IMR-90 (cell line): Measurements from ENCODE around the gene GALNT7. TPM values are rescaled to one million over a fixed set of nuclear protein-coding genes. Genes with fewer than 3 reads are reported as not detected.

Source experiments
- ATAC-seq: fragments of 200-7000 bp; cut with Tn5 transposase; 2 replicates; pipeline ENCODE4 v1.9.1; 2020; ENCODE audit warnings: low read depth, mild to moderate bottlenecking, moderate library complexity
- BruUV-seq: library from RNA; stranded (reverse); fragments of 400-500 nt; replicated peaks from 2 replicates; lab custom pipeline; 2021; lab: Mats Ljungman, UMichigan
- CTCF ChIA-PET: fragments of 300-600 bp; formaldehyde crosslinking; extraction: SDS; loops from one replicate; lab custom pipeline; 2021; ENCODE audit warnings: antibody characterized with exemption; lab: Yijun Ruan, JAX
- POLR2A ChIA-PET: fragments of 300-600 bp; sonication (Branson Sonifier 250); formaldehyde crosslinking; loops from one replicate; lab custom pipeline; 2022; ENCODE audit warnings: antibody characterized with exemption; ENCODE audit not compliant: unreplicated experiment; lab: Charles Lee
- DNase-seq: peaks from one replicate; pipeline ENCODE4 v3.0.0; 2013
- H2AFZ ChIP-seq: replicated peaks from 2 replicates; pipeline ENCODE3; 2013; ENCODE audit warnings: low read length, mild to moderate bottlenecking; ENCODE audit not compliant: poor library complexity
- H2AK5ac ChIP-seq: 2 replicates; pipeline ENCODE4 v1.6.1; 2013; ENCODE audit warnings: low read depth, low read length, inconsistent platforms
- H2AK9ac ChIP-seq: replicated peaks from 2 replicates; pipeline ENCODE3; 2013; ENCODE audit warnings: mild to moderate bottlenecking, low read depth, low read length, moderate library complexity; ENCODE audit not compliant: poor library complexity
- H2BK120ac ChIP-seq: 2 replicates; pipeline ENCODE4 v1.6.1; 2013; ENCODE audit warnings: low read depth, low read length, inconsistent platforms
- H2BK15ac ChIP-seq: 3 replicates; pipeline ENCODE4 v1.6.1; 2013; ENCODE audit warnings: low read depth, low read length, inconsistent platforms
- H2BK20ac ChIP-seq: 2 replicates; pipeline ENCODE4 v1.6.1; 2013; ENCODE audit warnings: low read depth, mild to moderate bottlenecking, inconsistent platforms, low read length, moderate library complexity
- H2BK5ac ChIP-seq: 2 replicates; pipeline ENCODE4 v1.6.1; 2013; ENCODE audit warnings: mild to moderate bottlenecking, low read depth, low read length, inconsistent platforms; ENCODE audit not compliant: poor library complexity, severe bottlenecking
- H3K14ac ChIP-seq: replicated peaks from 2 replicates; pipeline ENCODE4 v1.6.1; 2013; ENCODE audit warnings: low read depth, low read length, inconsistent platforms
- H3K18ac ChIP-seq: 2 replicates; pipeline ENCODE4 v1.6.1; 2013; ENCODE audit warnings: low read depth, low read length, control low read depth
- H3K23ac ChIP-seq: 2 replicates; pipeline ENCODE4 v1.6.1; 2013; ENCODE audit warnings: low read depth, low read length, inconsistent platforms
- H3K27ac ChIP-seq: 2 replicates; pipeline ENCODE4 v1.5.1; 2013; ENCODE audit warnings: mild to moderate bottlenecking, control low read depth, low read length; ENCODE audit not compliant: insufficient read depth
- H3K27me3 ChIP-seq: 2 replicates; pipeline ENCODE4 v1.6.1; 2013; ENCODE audit warnings: low read length; ENCODE audit not compliant: control insufficient read depth, insufficient read depth
- H3K36me3 ChIP-seq: 2 replicates; pipeline ENCODE4 v1.6.1; 2013; ENCODE audit warnings: low read length, mixed read lengths; ENCODE audit not compliant: control insufficient read depth, insufficient read depth
- H3K4ac ChIP-seq: 2 replicates; pipeline ENCODE4 v1.6.1; 2013; ENCODE audit warnings: low read depth, low read length, inconsistent platforms
- H3K4me1 ChIP-seq: 2 replicates; pipeline ENCODE4 v1.6.1; 2013; ENCODE audit warnings: low read length, mixed read lengths; ENCODE audit not compliant: control insufficient read depth, insufficient read depth
- H3K4me2 ChIP-seq: 2 replicates; pipeline ENCODE4 v1.6.1; 2013; ENCODE audit warnings: low read depth, mild to moderate bottlenecking, control low read depth, low read length, moderate library complexity
- H3K4me3 ChIP-seq: 2 replicates; pipeline ENCODE4 v1.5.1; 2013; ENCODE audit warnings: low read depth, mild to moderate bottlenecking, control low read depth, low read length, moderate library complexity; ENCODE audit not compliant: insufficient read depth
- H3K56ac ChIP-seq: 2 replicates; pipeline ENCODE4 v1.6.1; 2013; ENCODE audit warnings: low read length, inconsistent platforms; ENCODE audit not compliant: insufficient read depth; ENCODE audit errors: extremely low read depth
- H3K79me1 ChIP-seq, 2 experiments: 2 replicates each; pipeline ENCODE4 v1.6.1; 2013; ENCODE audit warnings: low read length in 2 of 2, inconsistent platforms in 1 of 2, low read depth in 1 of 2
- H3K9ac ChIP-seq: 2 replicates; pipeline ENCODE4 v1.6.1; 2013; ENCODE audit warnings: low read depth, low read length, control low read depth
- H3K9me1 ChIP-seq: 2 replicates; pipeline ENCODE4 v1.6.1; 2013; ENCODE audit warnings: low read length, inconsistent platforms; ENCODE audit not compliant: insufficient read depth
- H3K9me3 ChIP-seq: 2 replicates; pipeline ENCODE4 v1.6.1; 2013; ENCODE audit warnings: low read length; ENCODE audit not compliant: control insufficient read depth, insufficient read depth
- H4K20me1 ChIP-seq: 2 replicates; pipeline ENCODE4 v1.6.1; 2013; ENCODE audit warnings: low read length, inconsistent platforms; ENCODE audit not compliant: insufficient read depth
- H4K5ac ChIP-seq: 2 replicates; pipeline ENCODE4 v1.6.1; 2013; ENCODE audit warnings: mild to moderate bottlenecking, low read depth, low read length, control low read depth
- H4K8ac ChIP-seq, 2 experiments: 2 replicates each; pipeline ENCODE4 v1.6.1; 2013; ENCODE audit warnings: low read depth in 2 of 2, low read length in 2 of 2, control low read depth in 1 of 2, inconsistent platforms in 1 of 2
- H4K91ac ChIP-seq: 2 replicates; pipeline ENCODE4 v1.6.1; 2013; ENCODE audit warnings: low read depth, low read length, inconsistent platforms; ENCODE audit not compliant: insufficient read depth
- CEBPB ChIP-seq: IDR thresholded peaks from 2 replicates; pipeline ENCODE4 v1.6.1; 2012; ENCODE audit warnings: low read depth, low read length, improper control_type of control experiment
- CHD1 ChIP-seq: IDR thresholded peaks from 2 replicates; pipeline ENCODE4 v1.6.1; 2012; ENCODE audit warnings: low read depth, low read length, improper control_type of control experiment
- ELK1 ChIP-seq: fragments of 150-350 bp; IDR thresholded peaks from 2 replicates; pipeline ENCODE4 v1.6.1; 2016; ENCODE audit warnings: low read depth, mild to moderate bottlenecking, low read length, moderate library complexity, borderline replicate concordance
- FOS ChIP-seq: fragments of 150-350 bp; IDR thresholded peaks from 2 replicates; pipeline ENCODE4 v1.6.1; 2016; ENCODE audit warnings: low read depth, low read length
- MAZ ChIP-seq: IDR thresholded peaks from 2 replicates; pipeline ENCODE4 v1.6.1; 2012; ENCODE audit warnings: low read depth, mild to moderate bottlenecking, low read length, improper control_type of control experiment, moderate library complexity, borderline replicate concordance
- POLR2A ChIP-seq: IDR thresholded peaks from 2 replicates; pipeline ENCODE4 v1.6.1; 2012; ENCODE audit warnings: mild to moderate bottlenecking, low read depth, low read length
- RAD21 ChIP-seq: IDR thresholded peaks from 2 replicates; pipeline ENCODE4 v1.6.1; 2012; ENCODE audit warnings: low read length, improper control_type of control experiment
- WGBS, 2 experiments: methylation state at CpG; one replicate each; pipeline versions ENCODE4 v1.1.5 to v1.1.7; 2013; ENCODE audit warnings: missing lambda C conversion rate in 2 of 2; ENCODE audit not compliant: insufficient read length in 1 of 2; ENCODE audit errors: extremely low coverage in 2 of 2; 5-methylcytosine and 5-hydroxymethylcytosine counted together
- dilution Hi-C: fragments of 300-500 bp; cut with HindIII; formaldehyde crosslinking; loops from one replicate; pipeline ENCODE4 v1.14.3; 2018; ENCODE audit warnings: low sequenced_read_pairs; ENCODE audit not compliant: unreplicated experiment
- in situ Hi-C: fragments of 300-500 bp; cut with MboI; formaldehyde crosslinking; loops from 3 replicates; pipeline ENCODE4 v1.14.3; 2019; ENCODE audit warnings: low sequenced_read_pairs, inconsistent platforms, mixed read lengths
- intact Hi-C: fragments of 100-400 bp; cut with micrococcal nuclease; formaldehyde crosslinking; loops from 2 replicates; pipeline ENCODE4 v1.10.0; 2022
- polyA plus RNA-seq, 3 experiments: library from polyadenylated mRNA; depleted of rRNA; stranded (reverse); fragments of >200 nt; gene quantifications; 2 replicates each; pipeline ENCODE4 v1.2.3, GENCODE V29; 2012; ENCODE audit warnings: low replicate concordance in 1 of 3
- total RNA-seq: library from RNA; depleted of rRNA; stranded (reverse); fragments of >200 nt; gene quantifications from 2 replicates; pipeline ENCODE4 v1.2.3, GENCODE V29; 2012

GALNT7 gene
- total and polyA plus RNA-seq, 2 of the 4 experiments (the other 2 are of a cell fraction) = 19.1 to 31.2 TPM

DNA sequence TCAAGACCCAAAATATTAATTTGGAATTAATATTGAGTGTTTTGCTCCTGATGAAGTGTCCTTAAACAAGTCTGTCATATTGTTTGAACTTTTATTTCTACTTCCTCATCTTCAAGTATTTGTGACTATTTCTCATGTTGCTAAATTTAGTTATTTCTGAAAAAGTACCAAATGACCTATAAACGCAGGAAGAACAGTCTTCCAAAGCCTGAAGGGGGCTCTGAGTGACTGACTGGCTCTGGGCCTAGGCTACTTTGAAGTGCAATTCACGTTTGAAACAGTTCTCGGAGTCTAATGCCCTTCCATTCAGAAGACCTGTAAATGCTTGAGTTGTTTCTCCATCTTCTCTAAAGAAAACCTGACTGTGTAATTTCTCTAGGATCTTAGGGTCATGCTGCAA lies 26.5 kb downstream of the GALNT7 start:
- intact Hi-C loops = no loop called here
- 20% methylated on average over 1 of the region's 3 CpGs; no CpG with 5 or more reads in 1 of the 2 experiments for WGBS, 2 experiments
- Histone ChIP-seq H3K27me3 (no peaks in the 10 kb centered on the region), H4K91ac (no peak overlapping the region), H3K27ac (no peak overlapping the region), H2AK5ac (no peak overlapping the region), H2BK5ac (no peak overlapping the region), H3K9me3 (no peaks in the 10 kb centered on the region), H3K18ac (no peak overlapping the region), H3K4me3 (no peak overlapping the region), H2BK20ac (no peak overlapping the region), H4K8ac (no peak overlapping the region), H3K4ac (no peak overlapping the region), H3K4me2 (no peak overlapping the region), H2AK9ac (no peak overlapping the region), H3K79me1 (peaks cover 8 to 21% of the 10 kb centered on the region in 2 experiments; a peak in 3 of 4 replicates), H3K36me3 (no peaks in the 10 kb centered on the region), H3K56ac (no peak overlapping the region), H3K4me1 (peaks cover 1% of the 10 kb centered on the region; the same call in 1 of the 2 replicates), H3K9ac (no peak overlapping the region), H3K9me1 (no peaks in the 10 kb centered on the region), H4K5ac (no peak overlapping the region), H4K20me1 (peaks cover 4% of the 10 kb centered on the region; the same call in 1 of the 2 replicates), H2AFZ (no peak overlapping the region), H3K23ac (no peak overlapping the region), H2BK120ac (no peak overlapping the region), H2BK15ac (no peak overlapping the region), H3K14ac (no peak overlapping the region)
- ATAC-seq (no peak), DNase-seq (no peak)
- CTCF ChIA-PET = interaction anchor here (0.6 kb wide), 1 partner anchor 320 kb away, joined by 3 read pairs; no protein-coding TSS in a partner anchor
- dilution Hi-C loops = no loop called here
- POLR2A ChIA-PET = no interaction called here
- in situ Hi-C loops = no loop called here
- TF ChIP-seq MAZ = no peak
- TF ChIP-seq CHD1 = no peak
- TF ChIP-seq ELK1 = no peak
- no peak for TF ChIP-seq CEBPB
- TF ChIP-seq FOS = no peak
- no peak for TF ChIP-seq RAD21
- no peak for TF ChIP-seq POLR2A
- no TSS peak for BruUV-seq
